Nucleus accumbens (tissue), 56 donors: ENCODE measurements around the gene RNU11.
"Not testable (repeated sequence)": the region's sequence is repeated elsewhere in the genome, so short reads cannot be mapped to it uniquely, and the experiment has no call there.

Experiments used
- DNase-seq, 56 donors: peaks; one replicate each; lab custom pipeline; 2025; lab: John Stamatoyannopoulos, UW

Gene RNU11

GRCh38 chr1:28648474-28649198 lies at the start of gene RNU11:
Gene RNU11, plus strand, starts transcription at chr1:28648600.
- DNase-seq: peak in 54 of 56 donors; percentile 19 to 91 (median 74)

- DNase-seq: no peak
Measured at GRCh38 chr1:28601696-28602095, 46.7 kb upstream of the RNU11 start.

- peak in 40 of 56 donors; percentile 3 to 79 (median 34) for DNase-seq
Measured at GRCh38 chr1:28602536-28603439, 45.6 kb upstream of the RNU11 start.

- no peak for DNase-seq
Measured at GRCh38 chr1:28604411-28604810, 44.0 kb upstream of the RNU11 start.

GRCh38 chr1:28604962-28605361 lies 43.4 kb upstream of the RNU11 start:
- no peak for DNase-seq

- DNase-seq: no peak
Measured at GRCh38 chr1:28606771-28607170, 41.6 kb upstream of the RNU11 start.

GRCh38 chr1:28613175-28613574 lies 35.2 kb upstream of the RNU11 start:
- DNase-seq: peak in 5 of 56 donors; percentile 2 to 18 (median 14)

GRCh38 chr1:28631713-28632112 lies 16.7 kb upstream of the RNU11 start:
- no peak for DNase-seq

- no peak for DNase-seq
Measured at GRCh38 chr1:28632560-28632959, 15.8 kb upstream of the RNU11 start.

- no peak for DNase-seq
Measured at GRCh38 chr1:28640766-28641165, 7.6 kb upstream of the RNU11 start.

- peak in 4 of 56 donors; percentile 7 to 72 (median 47) for DNase-seq
Measured at GRCh38 chr1:28642056-28642846, 6.1 kb upstream of the RNU11 start.

GRCh38 chr1:28642847-28643635 lies 5.4 kb upstream of the RNU11 start, which contains the start of gene TAF12:
Gene TAF12, minus strand, starts transcription at chr1:28643067. Its CDS starts 20,986 bp downstream, at chr1:28622081.
- DNase-seq: peak; percentile 44 to 96 (median 89)

- DNase-seq: no peak
Measured at GRCh38 chr1:28644494-28644893, 3.9 kb upstream of the RNU11 start.

- DNase-seq: not testable (repeated sequence)
Measured at GRCh38 chr1:28645406-28645805, 3.0 kb upstream of the RNU11 start.

GRCh38 chr1:28646040-28646439 lies 2.4 kb upstream of the RNU11 start:
- no peak for DNase-seq

GRCh38 chr1:28648008-28648473 lies 359 bp upstream of the RNU11 start:
- peak; percentile 49 to 94 (median 84) for DNase-seq

- not testable (repeated sequence) for DNase-seq
Measured at GRCh38 chr1:28653063-28653462, 4.7 kb downstream of the RNU11 start.

GRCh38 chr1:28653870-28654269 lies 5.5 kb downstream of the RNU11 start:
- DNase-seq: not testable (repeated sequence)
